Gastrocnemius medialis (tissue), 4 donors: Measurements from ENCODE around the gene MYO16.

Experiments used
- POLR2A ChIP-seq, 2 donors: fragments of 450-650 bp; IDR thresholded peaks; one replicate each; pipeline ENCODE4 v1.6.1; 2017; ENCODE audit warnings: antibody characterized with exemption in 2 of 2, mild to moderate bottlenecking in 2 of 2, moderate library complexity in 2 of 2
- TF ChIP-seq, protein P1 (sequence below), 5 experiments: fragments of 450-650 bp in 3 of 5; fragments of 200-600 bp in 2 of 5; sonication (generic) in 2 of 5; IDR thresholded peaks in 4 of 5; conservative IDR thresholded peaks in 1 of 5; 1 replicate in 4 of 5; 2 replicates in 1 of 5; pipeline ENCODE4 v1.5.1; 2016 to 2019; ENCODE audit warnings: antibody characterized with exemption in 5 of 5, mild to moderate bottlenecking in 3 of 5, moderate library complexity in 3 of 5

DNA sequence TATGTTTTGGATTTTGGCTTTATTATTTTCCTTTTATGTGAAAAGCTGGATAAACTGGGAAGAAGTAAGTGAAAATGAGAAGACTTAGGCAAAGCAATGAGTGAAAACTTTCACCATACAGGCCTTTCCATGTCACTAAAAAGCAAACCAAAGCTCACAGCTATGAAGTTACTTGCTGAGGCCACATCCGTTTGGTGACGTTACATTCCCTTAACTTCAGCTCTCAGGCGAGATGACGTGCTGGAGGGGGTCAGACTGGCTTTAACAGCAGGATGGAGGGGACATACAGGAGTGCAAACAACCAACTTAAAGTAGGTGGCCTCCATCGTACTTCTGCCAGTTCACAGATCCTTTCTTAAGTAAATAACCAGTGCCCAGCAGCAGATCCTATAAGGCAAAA is 522.3 kb downstream of the MYO16 start:
- TF ChIP-seq, protein P1, sequence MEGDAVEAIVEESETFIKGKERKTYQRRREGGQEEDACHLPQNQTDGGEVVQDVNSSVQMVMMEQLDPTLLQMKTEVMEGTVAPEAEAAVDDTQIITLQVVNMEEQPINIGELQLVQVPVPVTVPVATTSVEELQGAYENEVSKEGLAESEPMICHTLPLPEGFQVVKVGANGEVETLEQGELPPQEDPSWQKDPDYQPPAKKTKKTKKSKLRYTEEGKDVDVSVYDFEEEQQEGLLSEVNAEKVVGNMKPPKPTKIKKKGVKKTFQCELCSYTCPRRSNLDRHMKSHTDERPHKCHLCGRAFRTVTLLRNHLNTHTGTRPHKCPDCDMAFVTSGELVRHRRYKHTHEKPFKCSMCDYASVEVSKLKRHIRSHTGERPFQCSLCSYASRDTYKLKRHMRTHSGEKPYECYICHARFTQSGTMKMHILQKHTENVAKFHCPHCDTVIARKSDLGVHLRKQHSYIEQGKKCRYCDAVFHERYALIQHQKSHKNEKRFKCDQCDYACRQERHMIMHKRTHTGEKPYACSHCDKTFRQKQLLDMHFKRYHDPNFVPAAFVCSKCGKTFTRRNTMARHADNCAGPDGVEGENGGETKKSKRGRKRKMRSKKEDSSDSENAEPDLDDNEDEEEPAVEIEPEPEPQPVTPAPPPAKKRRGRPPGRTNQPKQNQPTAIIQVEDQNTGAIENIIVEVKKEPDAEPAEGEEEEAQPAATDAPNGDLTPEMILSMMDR (IDR thresholded peaks at IDR 0.05 in 4 of 5, conservative IDR thresholded peaks at IDR 0.05 in 1 of 5) = no peak
- no peak for TF ChIP-seq POLR2A (IDR thresholded peaks at IDR 0.05)
